NCI-H146 (cell line): Measurements from ENCODE around the gene PALLD.

Source experiments
- DNase-seq: peaks from one replicate; lab custom pipeline; 2025; lab: John Stamatoyannopoulos, UW

Gene PALLD

DNA sequence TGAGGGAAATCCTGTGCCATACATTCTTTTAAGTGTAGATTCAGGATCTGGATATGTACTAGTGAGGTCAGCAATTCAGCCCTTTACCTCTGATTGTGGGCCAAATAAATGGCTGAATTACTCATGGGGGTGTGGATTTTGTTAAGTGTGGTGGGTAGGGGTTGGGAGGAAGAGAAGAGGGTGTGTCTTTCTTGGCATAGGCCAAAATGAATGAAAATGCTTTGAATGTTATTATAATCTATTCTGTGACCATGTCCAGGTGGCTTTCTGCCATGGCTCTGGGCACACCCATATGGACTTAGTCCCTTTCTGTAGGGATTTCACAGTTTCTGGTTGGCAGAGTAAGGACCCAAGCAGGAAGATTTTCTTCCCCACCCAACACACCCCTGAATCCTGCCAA is 268.9 kb downstream of the PALLD start:
- no peak for DNase-seq

DNA sequence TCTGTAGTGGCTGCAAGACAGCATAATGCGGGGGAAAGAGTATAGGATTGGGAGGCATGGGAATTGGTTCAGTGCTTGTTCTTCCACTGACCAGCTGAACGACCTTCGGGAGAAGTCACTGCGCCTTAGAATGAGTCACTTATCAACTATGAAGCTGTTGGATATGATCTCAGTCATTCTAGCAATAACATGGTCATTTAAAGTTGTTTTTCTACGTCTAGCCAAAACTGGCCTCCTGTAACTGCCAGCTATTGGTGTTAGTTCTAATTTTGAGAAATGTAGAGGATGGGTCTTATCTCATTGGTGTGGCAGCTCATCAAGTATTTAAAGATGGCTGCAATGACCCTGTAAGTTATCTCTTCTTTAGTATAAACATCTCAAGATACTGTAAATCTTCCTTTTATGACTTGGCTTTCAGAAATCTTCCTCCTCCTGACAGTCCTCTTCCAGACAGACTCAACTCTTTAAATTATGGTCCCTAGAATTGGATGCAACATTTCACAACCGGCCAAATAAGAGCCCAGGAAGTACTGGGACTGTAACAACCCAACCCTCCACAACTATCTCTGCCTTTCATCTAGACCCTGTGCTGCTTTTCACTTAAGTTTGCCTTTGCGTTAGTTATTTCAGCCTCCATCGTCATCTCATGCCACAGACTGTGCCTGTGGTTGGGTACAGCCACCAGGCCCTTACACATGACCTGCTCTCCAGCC is 269.9 kb downstream of the PALLD start:
- DNase-seq = no peak

DNA sequence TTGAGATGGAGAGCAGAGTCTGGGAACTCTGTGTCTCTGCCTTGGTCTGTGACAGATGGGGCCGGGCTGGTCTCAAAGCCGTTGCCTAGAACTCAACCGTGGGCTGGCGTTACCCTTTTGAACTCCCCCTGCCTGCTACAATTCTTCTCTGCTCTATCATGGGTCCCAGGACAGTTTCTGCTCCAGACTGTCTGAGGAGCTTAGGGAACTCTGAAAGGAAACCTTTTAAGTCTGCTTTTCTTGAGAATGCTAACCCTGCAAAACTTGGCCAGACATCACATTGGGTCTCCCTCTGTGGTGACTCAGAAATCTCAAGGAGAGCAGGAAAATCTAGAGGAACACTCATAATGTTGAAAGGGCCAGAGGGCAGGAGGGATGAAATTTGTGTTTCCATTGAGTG is 272.6 kb downstream of the PALLD start:
- DNase-seq = no peak

- no peak for DNase-seq
These were observed 273.0 kb downstream of the PALLD start for GRCh38 chr4:168769837-168770236.

- DNase-seq = no peak
These were observed 274.4 kb downstream of the PALLD start for GRCh38 chr4:168771251-168771650.

DNA sequence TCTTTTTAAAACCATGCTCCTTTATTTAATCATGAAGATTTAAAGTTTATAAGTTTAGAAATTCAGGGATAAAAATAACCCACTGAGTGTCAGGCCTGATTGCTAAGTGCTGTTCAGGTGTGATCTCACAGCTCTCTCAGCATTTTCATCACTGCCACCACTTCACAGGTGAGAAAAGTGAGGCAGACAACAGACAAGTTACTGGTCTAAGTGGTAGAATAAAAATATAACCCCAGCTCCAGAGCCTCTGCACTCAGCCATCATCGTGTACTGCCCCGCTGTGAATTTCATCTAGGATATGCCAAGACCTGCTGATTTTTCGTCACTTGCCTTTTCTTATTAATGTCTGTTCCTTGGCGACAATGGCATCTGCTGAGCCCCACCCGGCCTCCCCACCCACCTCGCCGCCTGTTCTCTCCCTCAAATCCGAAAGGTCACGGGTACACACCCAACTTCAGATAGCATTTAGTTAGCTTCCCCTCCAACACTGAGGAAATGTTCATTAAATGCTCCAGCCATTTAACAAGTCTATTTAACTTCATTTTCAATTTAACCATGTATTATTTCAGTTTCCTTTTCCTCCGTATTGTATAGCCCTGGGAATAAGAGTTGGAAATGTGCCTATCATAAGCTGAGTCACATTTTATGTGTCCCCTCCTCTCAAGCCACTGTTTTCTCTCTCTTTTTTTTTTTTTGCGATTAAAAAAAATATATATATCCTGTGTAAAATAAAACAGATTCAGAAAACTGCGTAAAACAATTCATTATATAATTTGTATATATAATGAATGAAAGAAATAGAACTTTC is 276.7 kb downstream of the PALLD start:
- no peak for DNase-seq

DNA sequence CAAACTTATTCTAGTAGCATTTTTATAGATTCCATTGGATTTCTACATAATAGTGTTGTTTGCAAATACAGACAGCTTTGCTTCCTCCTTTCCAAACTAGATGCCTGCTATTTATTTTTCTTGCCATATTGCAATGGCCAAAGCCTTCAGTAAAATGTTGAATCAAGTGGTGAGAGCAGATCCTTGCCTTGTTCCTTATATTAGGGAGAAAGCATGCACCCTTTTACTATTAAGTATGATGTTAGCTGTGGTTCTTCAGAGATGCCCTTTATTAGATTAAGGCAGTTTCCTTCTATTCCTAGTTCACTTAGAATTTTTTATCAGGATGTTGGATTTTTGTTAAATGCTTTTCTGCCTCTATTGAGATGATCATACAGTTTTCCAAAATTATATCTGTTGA is 279.5 kb downstream of the PALLD start:
- no peak for DNase-seq

DNA sequence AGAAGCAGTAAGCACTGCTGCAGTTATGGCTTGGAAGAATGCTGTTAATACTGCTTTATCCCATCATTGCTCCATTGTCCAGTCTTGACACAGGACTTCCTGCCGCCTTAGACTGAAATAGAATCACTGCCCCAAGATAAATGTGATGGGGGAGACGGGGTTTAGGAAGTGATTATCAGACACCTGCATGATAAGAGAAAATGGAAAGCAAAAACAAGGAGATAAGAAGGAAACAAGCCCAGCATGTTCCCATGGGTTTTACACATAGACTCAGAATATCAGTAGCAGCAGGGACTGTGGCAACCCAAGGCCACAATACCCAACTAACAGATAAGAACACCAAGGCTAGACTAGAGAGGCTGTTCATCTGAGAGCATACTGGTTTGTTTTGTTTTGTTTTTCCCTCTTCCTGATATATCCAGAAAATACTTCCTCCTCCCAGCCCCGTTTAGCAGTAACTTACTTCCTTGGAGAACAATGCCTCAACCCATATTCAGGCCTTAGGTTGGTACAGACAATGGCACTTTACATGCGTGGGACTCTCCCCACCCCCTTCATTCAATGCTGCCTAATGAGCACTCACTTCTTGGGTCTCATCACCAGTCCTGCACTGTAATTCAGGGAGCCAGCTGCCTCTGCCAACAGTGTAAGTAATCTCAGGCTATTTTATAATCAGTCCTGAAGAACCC is 280.6 kb downstream of the PALLD start:
- DNase-seq = no peak

- DNase-seq = no peak
These were observed 284.5 kb downstream of the PALLD start for GRCh38 chr4:168781341-168781740.

DNA sequence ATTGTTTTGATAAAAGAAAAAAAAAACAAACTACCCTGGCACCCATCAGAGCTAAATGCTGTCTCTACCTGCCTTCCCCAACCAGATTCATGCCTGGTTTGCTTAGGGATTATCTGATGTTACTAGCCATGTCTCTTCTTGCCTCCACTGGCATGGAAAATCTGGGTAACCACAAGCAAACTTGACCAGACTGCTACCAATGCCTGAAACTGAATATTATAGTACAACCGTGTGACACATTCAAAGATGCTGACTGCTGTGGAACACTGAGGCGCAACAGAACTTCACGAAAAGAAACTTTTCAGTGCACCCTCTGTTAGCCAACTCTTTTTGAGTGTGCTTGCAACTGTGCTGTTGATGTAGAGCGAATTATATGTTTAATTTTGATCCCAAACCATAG is 285.1 kb downstream of the PALLD start:
- DNase-seq = no peak

DNA sequence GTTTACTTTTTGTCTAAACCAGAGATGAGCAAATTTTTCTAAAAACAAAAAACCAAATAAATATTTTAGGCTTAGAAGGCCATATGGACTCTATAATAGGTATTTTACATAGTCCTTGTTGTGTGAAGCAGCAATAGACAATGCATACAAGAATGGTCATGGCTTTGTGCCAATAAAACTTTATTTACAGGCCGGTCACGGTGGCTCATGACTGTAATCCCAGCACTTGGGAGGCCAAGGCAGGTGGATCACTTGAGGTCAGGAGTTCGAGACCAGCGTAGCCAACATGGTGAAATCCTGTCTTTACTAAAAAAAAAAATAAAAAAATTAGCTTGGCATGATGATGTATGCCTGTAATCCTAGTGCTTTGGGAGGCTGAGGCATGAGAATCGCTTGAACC is 285.6 kb downstream of the PALLD start:
- DNase-seq = no peak

- DNase-seq = no peak
These were observed 288.1 kb downstream of the PALLD start for GRCh38 chr4:168784786-168785461.

DNA sequence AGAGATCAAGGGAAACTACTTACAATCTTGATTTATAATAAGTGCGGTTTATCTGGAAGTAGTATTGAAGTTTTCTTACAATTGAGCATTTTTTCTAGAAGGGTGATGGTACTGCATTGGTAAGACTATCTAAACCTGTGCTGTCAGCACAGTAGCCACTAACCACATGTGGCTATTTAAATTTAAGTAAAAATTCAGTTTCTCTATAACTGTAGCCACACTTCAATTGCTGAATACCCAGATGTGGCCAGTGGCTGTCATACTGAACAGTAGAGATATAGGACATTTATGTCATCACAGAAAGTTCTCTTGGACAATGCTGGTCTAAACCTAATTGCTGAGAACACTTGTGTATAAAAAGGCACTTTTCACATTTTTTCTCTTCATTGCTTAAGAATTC is 290.5 kb downstream of the PALLD start:
- DNase-seq = no peak

- no peak for DNase-seq
These were observed 291.1 kb downstream of the PALLD start for GRCh38 chr4:168787801-168788595.

- DNase-seq = no peak
These were observed 294.0 kb downstream of the PALLD start for GRCh38 chr4:168790898-168791297.

- DNase-seq = no peak
These were observed 294.5 kb downstream of the PALLD start for GRCh38 chr4:168791376-168791775.

- no peak for DNase-seq
These were observed 296.7 kb downstream of the PALLD start for GRCh38 chr4:168793542-168793941.

DNA sequence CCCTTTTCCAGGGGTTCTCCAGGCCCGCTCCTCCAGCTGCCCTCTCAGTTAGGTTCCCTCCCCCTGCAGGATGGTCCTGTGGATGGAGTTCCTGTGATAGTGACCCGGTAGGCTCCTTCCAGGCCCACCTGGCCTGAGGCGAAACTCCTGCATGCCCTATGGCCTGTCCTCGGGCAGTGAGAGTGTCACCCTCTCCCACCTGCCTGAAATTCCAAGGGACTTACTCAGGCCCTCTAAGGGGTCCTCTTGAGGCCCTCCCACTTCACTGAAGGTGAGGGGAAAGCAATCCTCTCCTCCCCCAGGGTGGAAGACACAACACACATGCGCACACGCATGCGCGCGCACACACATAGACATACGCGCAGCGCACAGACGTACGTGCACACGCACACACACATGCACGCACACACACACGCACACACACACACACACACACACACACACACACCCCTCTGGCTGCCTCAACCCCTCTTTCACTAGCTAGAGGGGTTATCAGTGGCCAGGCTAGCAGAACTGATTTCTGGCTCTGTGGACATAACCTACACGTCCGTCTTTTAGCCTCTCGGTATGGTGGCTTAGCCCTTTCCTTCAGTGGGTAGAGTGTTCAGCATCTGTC is 297.3 kb downstream of the PALLD start:
- DNase-seq = no peak

DNA sequence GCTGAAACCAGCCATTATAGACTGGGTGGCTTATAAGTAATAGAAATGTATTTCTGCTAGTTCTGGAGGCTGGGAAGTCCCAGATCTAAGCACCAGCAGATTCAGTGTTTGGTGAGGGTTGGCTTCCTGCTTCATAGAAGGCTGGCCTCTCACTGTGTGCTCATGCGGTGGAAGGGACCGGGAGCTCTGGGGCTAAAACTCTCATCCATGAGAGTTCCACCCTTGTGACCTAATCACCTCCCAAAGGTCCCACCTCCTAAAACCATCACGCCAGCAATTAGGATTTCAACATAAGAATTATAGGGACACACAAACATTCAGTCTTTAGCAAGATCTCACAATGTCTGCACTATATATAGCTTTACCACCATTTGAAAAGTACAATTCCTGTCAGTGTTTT is 298.0 kb downstream of the PALLD start:
- DNase-seq = no peak

DNA sequence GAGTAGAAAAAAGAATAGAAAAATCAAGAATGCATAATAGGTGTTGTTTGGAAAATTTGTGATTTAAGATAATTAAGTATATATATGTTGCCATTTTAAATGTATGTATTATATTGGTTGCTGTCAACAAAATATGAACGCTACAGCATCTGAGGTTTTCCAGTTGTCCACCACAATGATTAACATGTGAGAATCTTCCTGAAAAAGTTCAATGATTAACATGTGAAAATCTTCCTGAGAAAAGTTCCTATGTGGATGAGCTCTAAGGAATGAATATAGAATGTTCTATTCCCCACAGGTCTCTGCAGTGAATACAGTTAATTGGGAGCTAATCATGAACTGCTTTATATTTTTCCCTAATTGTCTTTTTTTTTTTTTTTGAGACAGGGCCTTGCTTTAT is 298.5 kb downstream of the PALLD start:
- no peak for DNase-seq
